ENCODE results near the gene CYRIA. TPM values are rescaled to one million over a fixed set of nuclear protein-coding genes. Genes with fewer than 3 reads are reported as not detected.

The CYRIA gene
- 23.3 and 27.0 TPM in 2 replicates for total RNA-seq

DNA sequence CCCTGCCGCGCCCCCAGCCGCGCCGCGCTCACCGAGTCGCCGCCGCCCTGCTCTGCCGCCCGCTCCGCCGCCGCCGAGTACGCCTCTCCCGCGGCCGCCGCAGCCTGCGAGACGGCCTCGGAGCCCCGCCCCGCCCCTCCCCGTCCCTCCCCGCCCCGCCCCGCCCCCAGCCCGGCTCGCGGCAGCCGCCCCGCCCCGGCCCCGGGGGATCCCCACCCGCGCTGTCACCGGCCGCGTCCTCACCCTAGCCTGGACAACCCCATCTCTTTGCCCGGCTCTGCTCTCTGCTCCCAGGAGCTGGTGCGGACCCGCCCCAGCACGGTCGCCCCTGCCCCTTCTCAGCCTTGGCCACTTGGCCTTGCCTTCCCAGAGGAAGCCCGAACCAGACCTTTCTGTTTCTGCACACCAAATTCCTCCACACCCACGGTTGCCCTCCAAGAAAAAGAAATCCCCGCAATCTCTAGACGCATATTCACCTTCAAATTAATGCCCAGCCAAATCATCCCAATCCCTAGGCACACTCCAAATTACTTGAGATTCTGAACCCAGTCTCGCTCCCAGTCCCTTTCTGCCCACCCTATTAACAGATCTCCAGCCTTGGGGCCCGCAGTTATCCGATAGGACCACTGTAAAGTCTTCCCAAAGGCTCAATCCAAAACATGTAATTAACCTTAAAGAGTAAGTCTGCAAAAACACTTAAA is at the start of gene CYRIA:
CYRIA (minus strand) TSS at position 87 of the 701 bp plus-strand sequence. CDS start 77,715 bp downstream, outside the sequence.
- no peak for DNase-seq (ENCODE audit: low read depth, low spot score)

DNA sequence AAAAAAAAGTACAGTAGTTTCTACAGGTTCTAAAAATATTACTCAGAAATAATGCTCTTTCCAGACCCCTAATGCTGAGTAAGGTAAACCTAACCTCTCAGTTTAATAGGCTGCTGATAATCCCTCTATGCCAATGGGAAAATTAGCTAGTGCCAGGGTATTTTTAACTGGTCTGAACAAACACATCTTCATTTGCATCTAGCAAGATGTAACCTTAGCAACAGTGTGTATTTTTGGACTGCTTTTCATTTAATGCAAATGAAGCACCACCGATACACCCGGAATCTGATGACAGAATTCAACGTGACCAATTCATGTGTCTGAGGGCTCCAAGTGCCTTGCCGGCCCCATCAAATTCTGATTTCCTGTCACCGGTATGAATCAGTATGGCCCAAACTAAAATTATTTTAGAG is 47.4 kb upstream of the CYRIA start:
- no peak for DNase-seq (ENCODE audit: low read depth, low spot score)

GRCh38 chr2:16709769-16710168 is 44.1 kb upstream of the CYRIA start:
- DNase-seq (ENCODE audit: low read depth, low spot score), result no peak

DNA sequence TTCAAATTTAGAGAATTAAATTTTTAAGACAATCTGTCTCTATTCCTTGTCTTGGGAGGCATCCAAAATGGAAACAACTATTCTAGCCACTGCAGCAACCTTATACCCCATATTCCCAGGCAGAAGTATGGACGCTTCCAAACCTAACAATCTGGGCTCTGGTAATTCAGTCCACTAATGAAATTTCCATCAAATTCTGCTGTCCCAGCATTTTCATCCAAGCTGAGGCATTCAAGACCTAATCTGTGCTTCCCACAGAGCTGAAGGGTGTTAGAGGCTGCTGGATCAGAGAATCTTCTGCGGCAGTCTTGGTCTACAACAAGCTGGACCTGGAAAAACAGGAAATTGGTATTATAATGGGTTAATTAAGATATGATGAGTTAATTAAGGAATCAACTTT is 42.5 kb upstream of the CYRIA start:
- DNase-seq (ENCODE audit: low read depth, low spot score), result no peak

DNA sequence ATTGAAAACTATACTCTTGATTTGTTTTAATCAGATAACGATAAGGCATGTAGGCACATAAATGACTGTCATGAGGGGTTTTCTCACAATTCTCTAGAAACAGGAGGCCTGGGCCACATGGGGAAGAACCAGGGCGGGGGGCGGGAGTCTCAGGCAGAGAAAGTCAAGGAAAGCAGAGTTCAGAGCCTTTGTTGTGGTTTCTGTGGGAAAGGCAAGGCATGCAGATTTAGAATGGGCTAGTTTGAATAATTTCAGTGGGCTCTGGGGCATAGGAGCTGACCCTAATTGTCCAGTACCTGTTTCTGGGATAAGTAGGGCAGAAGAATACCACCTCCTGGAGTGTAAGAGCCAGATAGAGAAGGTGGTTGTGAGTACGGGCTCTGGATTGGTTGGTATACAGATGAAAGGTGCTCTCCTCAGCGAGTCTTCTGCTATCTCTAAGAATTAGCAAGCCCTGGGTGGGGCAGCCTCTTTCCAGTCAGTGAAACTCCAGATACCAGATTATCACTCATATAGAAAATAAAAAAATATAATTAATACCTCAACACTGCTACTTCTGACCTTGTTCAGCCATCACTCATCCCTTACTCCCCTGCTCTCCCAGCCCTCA is 41.5 kb upstream of the CYRIA start:
- DNase-seq (ENCODE audit: low read depth, low spot score), result no peak

- DNase-seq (ENCODE audit: low read depth, low spot score), result no peak
Observed at GRCh38 chr2:16700551-16701259, 35.1 kb upstream of the CYRIA start.

GRCh38 chr2:16693854-16694253 is 28.2 kb upstream of the CYRIA start:
- no peak for DNase-seq (ENCODE audit: low read depth, low spot score)

- DNase-seq (ENCODE audit: low read depth, low spot score), result no peak
Observed at GRCh38 chr2:16691261-16691660, 25.6 kb upstream of the CYRIA start.

- DNase-seq (ENCODE audit: low read depth, low spot score), result no peak
Observed at GRCh38 chr2:16687955-16688354, 22.3 kb upstream of the CYRIA start.

DNA sequence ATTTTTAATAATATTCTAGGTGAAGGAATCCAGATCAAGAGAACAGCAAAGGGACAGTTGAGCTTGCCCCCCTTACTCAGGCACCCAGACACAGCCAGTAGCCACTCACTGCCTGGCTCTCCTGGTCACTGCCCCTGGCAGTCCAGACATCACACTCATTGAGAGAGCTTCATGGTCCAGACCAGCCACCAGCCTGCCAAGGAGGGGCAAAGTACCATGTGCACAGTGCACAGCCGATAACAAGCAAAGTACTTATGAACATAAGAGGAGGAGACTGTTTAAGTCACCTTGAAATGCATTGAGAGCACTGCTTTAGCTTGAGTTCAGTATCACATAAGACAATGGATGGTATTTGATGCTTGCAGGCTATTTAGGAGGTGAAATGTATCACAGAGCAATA is 21.6 kb upstream of the CYRIA start:
- DNase-seq (ENCODE audit: low read depth, low spot score), result no peak

DNA sequence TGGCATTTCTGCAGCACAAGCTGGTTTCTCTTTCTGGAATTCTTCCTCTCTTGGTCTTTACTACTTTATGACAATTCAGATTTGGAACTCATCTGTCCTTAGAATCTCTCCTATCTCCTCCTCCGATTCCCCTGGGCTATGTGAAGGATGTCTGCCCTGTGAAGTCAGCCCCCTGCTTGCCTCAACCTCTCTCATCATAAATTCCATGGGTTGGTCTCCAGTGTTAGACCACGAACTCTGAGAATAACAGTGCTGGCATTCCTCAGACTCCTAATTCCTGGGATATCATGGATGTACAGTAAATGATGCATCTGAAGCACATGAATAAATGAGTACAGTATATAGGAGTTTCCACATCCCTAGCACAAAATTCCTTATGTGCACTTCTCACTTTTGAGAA is 21.0 kb upstream of the CYRIA start:
- no peak for DNase-seq (ENCODE audit: low read depth, low spot score)

- no peak for DNase-seq (ENCODE audit: low read depth, low spot score)
Observed at GRCh38 chr2:16685340-16685715, 19.7 kb upstream of the CYRIA start.

- no peak for DNase-seq (ENCODE audit: low read depth, low spot score)
Observed at GRCh38 chr2:16684676-16685339, 19.2 kb upstream of the CYRIA start.

- DNase-seq (ENCODE audit: low read depth, low spot score), result no peak
Observed at GRCh38 chr2:16683576-16683975, 17.9 kb upstream of the CYRIA start.

DNA sequence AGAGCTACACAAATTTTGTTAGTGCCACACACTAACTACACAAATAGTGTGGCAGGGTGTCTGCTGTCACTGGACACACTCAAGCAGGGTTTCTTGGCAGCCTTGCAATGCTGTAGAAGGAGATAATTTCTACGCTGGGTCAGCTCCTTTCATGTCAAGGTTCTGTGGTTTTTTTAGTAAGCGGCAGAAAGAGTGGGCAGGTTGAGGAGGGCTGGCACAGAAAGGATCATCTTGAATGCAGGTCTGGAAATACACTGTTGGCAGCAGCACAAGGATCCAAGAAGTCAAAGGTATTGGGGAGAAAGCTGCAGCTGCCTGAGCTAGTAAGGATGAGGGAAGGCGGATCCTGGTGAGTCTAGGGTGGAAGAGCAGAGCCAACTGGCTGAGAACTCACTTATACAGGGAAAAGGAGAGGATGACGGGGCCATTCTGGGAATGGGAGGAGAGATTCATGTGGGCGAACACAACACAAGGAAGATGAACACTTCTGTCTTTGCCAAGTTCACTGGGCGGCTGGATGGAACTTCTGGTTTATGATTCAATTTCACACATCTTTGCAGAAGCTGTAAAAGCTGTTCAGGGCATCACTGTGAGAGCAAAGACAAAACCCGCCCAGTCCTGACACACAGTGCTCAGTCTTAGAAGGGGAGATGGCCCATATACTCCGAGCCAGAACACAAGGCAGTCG is 16.9 kb upstream of the CYRIA start:
- DNase-seq (ENCODE audit: low read depth, low spot score), result no peak

DNA sequence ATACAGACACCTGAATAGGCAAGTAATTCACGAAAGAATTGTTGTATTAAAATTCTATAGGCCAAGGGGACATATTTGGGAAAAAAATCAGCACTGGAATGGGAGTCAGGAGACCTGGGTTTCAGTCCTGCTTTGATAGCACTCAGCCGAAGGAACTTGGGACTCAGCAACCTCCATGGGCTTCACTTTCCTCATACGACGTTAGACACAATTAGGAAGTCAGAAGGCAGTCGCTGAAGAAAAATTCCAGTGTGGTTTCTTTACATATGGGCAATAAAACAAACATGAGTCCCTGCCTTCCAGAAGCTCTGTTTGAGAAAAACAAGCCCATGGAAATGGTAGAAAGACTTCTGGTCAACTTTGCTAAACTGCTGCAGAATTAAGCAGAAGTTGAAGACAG is 15.1 kb upstream of the CYRIA start:
- no peak for DNase-seq (ENCODE audit: low read depth, low spot score)

DNA sequence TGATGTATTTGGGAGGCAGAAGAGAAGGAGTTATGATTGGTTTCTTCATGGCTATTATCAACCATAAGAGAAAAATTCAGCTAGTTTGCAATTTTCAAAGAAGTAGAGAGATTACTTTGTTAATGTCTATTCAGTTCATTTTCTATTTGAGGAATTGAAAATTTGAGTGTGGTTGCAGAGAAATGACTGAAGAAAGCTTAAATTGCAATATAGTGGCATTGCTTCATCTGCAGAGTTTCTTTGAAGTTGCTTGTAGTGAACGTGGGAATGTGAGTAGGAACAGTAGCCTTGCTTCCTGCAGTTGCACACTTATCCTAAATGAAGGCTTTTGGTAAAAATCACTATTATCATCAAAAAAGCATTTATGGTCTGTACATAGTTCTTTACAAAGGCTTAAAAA is 14.7 kb upstream of the CYRIA start:
- no peak for DNase-seq (ENCODE audit: low read depth, low spot score)

DNA sequence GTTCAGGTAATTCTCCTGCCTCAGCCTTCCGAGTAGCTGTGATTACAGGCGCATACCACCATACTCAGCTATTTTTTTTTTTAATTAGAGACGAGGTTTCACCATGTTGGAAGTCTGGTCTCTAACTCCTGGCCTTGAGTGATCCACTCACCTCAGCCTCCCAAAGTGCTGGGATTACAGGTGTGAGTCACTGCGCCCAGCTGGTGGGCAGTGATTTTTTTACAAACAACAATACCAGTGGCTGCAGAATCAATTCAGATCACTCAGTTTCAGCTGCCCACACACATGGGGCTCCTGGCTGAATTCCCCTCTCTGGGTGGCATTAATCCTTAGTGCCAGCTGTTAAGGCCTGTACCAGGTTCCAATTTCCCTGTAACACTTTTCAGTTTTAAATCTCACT is 13.3 kb upstream of the CYRIA start:
- DNase-seq (ENCODE audit: low read depth, low spot score), result no peak

- DNase-seq (ENCODE audit: low read depth, low spot score), result no peak
Observed at GRCh38 chr2:16677875-16678274, 12.2 kb upstream of the CYRIA start.

- DNase-seq (ENCODE audit: low read depth, low spot score), result no peak
Observed at GRCh38 chr2:16675781-16676180, 10.1 kb upstream of the CYRIA start.

- DNase-seq (ENCODE audit: low read depth, low spot score), result no peak
Observed at GRCh38 chr2:16674154-16674553, 8.5 kb upstream of the CYRIA start.

DNA sequence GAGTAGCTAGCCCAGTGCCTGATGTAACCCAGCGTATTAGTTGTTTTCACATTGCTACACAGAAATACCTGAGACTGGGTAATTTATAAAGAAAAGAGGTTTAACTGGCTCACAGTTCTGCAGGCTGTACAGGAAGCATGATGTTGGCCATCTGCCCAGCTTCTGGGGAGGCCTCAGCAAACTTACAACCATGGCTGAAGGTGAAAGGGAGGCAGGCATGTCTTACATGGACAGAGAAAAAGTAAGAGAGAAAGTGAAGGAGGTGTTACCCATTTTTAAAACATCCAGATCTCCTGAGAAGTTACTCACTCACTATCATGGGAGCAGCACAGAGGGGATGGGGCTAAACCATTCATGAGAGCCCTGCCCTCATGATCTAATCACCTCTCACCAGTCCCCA is 6.1 kb upstream of the CYRIA start:
- DNase-seq (ENCODE audit: low read depth, low spot score), result peak; percentile 47

Data from pulmonary artery endothelial cell (primary cell).